ENCODE data around the gene CPO.
"Not testable (repeated sequence)": the region's sequence is repeated elsewhere in the genome, so short reads cannot be mapped to it uniquely, and the experiment has no call there.

The CPO gene

DNA sequence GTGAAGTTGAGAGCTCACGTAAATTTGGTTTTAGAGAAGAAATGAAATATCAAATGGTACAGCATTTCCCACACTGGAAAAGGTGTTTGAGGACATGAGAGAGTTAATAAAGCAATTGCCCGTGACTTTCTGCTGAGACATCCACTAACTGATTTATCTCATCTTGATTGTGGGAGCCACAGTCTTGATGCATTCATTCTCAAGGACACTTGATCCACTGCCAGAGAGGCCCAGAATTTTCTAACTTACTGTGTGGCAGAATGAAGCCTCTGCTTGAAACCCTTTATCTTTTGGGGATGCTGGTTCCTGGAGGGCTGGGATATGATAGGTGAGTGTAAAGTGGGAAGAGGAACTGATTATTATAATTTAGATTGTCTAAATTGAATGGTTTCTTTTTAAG lies at the start of gene CPO:
CPO (plus strand) TSS at position 179 of the 400 bp plus-strand sequence; CDS start at position 261, 82 bp downstream.
- DNase-seq (ENCODE audit: low read depth in 2 of 3, low spot score in 2 of 3), result no peak

DNA sequence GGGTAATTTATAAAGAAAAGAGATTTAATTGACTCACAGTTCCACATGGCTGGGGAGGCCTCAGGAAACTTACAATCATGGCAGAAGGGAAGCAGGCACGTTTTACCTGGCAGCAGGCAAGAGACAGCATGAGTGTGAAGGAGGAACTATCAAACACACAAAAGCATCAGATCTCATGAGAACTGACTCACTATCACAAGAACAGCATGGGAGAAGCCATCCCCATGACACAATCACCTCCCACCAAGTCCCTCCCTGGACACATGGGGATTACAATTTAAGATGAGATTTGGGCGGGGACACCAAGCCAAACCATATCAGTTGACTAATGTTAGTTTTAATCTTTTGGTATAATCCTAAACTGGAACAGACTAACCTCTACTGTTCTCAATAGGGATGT lies 49.1 kb upstream of the CPO start:
- DNase-seq (ENCODE audit: low read depth in 2 of 3, low spot score in 2 of 3), result no peak

GRCh38 chr2:206890926-206891325 lies 48.4 kb upstream of the CPO start:
- DNase-seq (ENCODE audit: low read depth in 2 of 3, low spot score in 2 of 3), result no peak

DNA sequence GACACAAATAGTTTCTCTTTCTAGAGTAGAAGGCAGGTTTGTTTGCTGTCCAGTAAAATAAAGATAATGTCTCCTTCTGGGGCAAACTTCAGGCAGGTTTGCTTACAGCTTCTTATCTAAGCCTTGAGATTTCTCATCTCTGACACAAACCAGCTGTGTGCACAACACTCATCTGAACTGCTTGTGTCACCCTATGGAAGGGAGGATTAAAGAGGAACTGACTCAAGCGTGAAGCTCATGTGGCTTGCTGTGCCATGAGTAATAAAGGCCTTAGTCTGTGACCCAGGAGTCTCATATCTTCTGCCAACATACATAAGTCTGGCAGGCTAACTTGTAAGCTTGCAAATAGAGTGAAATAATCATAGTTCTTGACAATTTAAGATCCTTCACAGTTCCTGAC lies 24.2 kb upstream of the CPO start:
- DNase-seq (ENCODE audit: low read depth in 2 of 3, low spot score in 2 of 3), result no peak

DNA sequence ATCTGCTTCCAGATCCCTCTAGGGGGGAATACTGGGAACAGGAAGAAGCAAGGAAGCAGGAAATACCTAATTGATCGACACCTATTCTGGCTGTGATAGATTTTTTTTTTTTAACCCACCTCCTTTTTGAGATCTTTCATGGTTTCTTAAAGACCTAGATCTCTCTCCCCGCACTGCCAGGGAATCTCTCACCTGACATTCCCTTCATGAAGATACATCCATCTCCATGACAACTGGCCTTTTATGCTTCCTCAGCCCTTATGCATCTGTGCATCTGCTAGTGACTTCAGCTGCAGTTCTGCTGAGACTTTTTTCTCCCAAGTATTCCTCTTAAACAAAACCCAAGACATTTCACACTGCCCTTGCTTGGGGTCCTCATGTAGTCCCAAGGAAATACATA lies 21.1 kb upstream of the CPO start:
- no peak for DNase-seq (ENCODE audit: low read depth in 2 of 3, low spot score in 2 of 3)

DNA sequence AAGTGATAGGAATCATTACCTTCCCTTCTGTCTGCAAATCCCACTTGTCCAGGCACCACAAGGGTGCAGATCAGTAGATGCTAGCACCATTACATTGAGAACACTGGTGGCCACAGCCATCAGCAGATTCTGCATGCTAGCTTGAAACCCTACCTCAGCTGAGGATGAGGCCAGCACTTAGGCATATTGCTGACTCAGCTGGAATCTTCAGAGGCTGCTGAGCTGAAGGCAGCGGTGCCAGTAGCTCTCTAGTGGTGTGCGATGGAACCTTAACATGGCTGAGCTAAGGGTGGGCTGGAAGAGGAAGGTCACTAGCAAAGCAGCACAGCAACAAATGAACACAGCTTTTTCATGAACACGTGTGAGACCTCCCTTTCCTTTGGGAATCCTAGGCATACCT lies 19.0 kb upstream of the CPO start:
- no peak for DNase-seq (ENCODE audit: low read depth in 2 of 3, low spot score in 2 of 3)

- DNase-seq (ENCODE audit: low read depth in 2 of 3, low spot score in 2 of 3), result no peak
These were observed 18.4 kb upstream of the CPO start for GRCh38 chr2:206920951-206921350.

DNA sequence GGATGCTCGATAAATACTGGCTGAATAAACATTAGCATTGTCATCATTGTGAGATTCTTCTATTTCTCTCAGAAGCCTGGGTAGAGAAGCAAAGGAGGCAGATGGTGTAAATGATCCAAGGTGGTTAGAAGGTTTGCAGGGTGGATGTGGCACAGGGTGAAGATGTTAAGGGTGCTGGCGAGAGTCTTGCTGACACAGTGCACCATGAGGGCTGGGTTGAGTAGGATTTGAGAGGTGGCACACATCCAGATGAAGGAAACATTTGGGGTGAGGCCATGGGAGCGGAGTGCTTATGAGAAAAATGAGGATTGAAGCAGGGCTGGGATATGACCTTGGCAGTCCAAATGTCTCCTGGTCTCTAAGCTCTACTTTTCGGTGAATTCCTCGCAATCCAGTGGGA lies 17.8 kb upstream of the CPO start:
- no peak for DNase-seq (ENCODE audit: low read depth in 2 of 3, low spot score in 2 of 3)

DNA sequence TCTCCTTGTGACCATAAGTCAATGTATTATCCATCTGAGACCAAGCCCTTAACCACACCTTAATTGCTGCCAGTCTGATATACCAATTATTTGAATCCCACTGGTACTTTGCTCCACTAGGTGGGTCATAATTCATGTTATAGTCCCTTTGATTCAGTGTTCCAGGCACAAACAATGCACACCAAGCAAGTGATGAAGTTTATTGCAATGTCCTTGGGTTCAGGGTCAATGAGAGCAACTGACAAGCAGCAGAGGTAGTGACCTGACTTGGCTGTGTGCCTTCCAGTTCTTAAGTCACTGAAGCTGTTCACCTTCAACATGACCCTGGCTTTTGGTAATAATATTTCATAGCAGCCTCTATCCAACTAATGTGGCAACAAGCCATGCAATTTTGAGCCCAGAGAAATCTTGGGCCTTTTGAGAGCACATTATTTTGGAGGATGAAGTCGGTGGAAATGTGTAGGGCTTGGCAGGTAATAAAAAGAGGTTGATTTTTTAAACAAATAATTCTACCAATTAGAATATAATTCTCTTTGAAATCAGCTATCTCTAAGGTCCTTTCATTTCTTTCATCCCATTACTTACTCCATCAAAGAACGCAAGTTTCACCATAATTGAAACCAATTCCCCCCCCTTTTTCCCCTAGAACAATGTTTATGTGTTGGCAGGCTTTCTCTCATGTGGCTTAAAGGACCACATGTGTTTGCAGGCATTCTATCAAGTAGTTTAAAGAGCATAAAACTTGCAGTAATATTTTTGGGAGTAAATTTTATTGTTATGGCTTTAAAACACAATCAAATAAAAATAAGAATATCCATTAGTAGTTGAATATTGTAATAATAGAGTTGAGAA lies 3.1 kb upstream of the CPO start:
- no peak for DNase-seq (ENCODE audit: low read depth in 2 of 3, low spot score in 2 of 3)

DNA sequence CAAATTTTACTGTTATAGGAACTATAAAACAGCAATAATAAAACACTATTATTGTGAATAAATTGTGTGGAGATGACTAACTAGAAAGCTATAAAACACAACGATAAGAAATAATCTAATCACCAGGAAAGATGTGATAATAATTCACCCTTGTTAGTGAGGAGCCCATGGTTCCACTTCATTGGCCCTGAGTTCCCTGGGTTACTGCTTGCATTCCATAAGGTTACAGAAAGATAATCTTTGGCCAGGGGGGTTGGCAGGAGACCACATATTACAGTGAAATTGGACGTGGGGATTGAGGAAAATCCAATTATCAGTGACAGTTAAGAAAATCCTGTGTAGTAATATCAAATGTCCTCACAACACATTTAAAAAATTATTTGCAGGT lies 2.5 kb upstream of the CPO start:
- DNase-seq (ENCODE audit: low read depth in 2 of 3, low spot score in 2 of 3), result no peak

DNA sequence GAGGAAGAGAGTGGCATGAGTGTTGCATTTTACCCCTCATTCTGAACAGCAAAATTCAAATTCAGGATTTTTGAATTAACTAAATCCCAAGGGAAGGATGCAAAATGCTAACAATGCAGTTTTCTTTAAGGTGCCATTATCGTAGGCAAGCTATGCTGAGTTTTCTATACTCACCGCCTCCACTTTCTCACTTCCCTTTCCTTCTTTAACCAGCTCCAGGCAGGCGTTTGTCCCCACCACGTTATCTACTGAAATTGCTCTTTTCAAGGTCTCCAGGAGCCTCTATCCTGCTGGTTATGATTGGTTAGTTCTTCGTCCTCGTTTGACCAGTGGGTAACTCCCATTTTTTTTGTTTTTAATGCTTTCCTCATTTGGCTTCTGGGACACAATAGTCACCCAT lies 1.8 kb upstream of the CPO start:
- DNase-seq (ENCODE audit: low read depth in 2 of 3, low spot score in 2 of 3), result no peak

DNA sequence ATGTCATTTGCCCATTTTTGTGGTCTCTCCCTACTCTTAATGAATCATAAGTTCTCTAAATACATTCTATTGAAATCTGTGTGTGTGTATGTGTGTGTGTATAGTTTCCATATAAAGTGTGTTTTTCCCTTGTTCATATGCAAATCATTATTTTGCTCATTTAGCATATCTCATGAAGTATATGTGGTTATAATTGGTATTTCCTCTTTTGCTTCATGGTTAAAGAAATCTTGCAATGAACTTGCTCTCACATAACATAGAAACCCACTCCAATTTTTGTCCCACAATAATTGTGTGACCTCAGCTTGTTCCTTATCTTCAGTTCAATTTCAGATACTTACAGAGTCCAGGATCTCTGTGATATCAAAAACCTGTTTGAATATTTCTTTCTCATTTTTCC lies 1.2 kb downstream of the CPO start:
- DNase-seq (ENCODE audit: low read depth in 2 of 3, low spot score in 2 of 3), result no peak

DNA sequence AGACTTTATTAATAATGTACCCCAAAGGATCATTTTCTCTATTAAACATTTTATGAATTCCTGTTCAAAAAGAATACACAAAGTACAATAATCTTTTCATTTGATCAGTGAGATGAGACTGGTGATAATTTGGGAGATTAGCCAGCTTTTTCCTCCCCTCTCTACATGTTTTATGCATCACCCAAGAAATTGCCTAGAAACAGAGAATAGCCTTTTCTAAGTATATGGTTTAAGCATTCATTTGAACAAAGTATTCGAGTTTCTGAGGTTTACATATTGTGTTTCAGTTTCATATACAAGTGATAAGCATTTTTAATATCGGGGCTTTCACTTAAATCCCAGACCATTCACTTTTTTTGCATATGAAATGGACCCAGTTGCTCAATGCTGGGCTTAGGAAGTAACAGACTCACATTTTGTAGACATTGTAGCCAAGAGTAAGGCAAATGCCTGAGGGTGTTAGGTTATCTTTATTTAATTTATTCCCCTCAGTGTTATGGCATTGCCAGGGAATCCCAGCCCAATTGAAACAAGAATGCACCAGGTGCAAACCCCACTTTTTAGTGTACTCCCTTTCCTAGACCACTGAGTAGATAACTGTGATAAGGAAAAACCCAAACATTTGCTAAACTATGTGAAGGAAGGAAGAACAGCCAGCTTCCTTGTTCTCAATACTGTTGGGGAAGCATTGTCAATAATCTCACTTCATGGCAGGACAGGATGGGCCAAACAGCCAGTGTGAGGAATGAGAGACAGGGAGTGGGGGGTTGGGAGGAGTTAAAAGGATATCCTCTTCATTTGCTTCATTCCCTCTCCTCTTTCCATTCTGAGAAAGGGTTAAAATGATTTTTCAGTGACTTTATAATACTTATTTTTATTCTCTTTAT lies 3.5 kb downstream of the CPO start:
- no peak for DNase-seq (ENCODE audit: low read depth in 2 of 3, low spot score in 2 of 3)

DNA sequence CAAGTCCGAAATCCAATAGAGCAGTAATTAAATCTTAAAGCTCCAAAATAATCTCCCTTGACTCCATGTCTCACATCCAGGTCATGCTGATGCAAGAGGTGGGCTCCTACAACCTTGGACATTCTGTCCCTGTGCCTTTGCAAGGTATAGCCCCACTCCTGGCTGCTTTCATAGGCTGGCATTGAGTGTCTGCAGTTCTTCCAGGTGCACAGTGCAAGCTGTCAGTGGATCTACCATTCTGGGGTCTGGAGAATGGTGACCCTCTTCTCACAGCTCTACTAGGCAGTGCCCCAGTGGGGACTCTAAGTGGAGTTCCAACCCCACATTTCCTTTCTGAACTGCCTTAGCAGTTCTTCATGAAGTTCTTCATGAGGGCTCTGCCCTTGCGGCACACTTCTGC lies 14.1 kb downstream of the CPO start:
- DNase-seq (ENCODE audit: low read depth in 2 of 3, low spot score in 2 of 3), result not testable (repeated sequence)

DNA sequence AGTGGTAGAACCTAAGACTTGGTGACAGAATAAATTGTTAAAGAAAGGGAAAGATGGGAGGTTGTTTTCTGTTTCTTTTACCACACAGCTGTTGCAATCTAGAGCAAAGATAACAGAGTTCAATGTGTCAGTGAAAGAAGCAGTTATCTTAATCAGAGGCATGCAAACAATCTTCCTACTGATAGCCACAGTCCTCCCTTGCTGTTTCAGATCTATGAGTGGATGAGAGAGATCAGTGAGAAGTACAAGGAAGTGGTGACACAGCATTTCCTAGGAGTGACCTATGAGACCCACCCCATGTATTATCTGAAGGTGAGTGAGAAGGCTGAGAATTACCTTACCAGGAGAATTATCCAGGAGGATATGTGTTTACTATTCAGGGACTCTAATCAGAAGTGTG lies 15.9 kb downstream of the CPO start:
- no peak for DNase-seq (ENCODE audit: low read depth in 2 of 3, low spot score in 2 of 3)

- DNase-seq (ENCODE audit: low read depth in 2 of 3, low spot score in 2 of 3), result no peak
These were observed 18.9 kb downstream of the CPO start for GRCh38 chr2:206958261-206958660.

DNA sequence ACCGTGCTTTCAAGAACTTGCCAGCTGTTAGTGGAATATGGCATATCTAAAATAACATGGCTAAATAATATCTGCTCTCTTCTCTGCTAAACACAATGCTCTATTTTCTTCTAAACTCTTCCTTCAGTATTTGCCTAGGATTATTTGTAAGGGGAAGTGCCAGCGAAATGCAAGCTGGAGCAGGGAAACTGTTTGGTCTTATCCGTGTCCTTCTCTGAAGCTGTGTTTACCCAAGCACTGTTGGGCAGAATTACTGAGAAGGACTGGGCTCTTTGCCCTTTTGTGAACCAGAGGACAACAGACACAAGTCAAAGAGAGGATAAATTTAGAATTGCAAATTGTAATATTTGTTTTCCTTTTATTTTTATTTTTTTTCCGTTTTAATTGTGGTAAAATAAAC lies 23.6 kb downstream of the CPO start:
- DNase-seq (ENCODE audit: low read depth in 2 of 3, low spot score in 2 of 3), result no peak

DNA sequence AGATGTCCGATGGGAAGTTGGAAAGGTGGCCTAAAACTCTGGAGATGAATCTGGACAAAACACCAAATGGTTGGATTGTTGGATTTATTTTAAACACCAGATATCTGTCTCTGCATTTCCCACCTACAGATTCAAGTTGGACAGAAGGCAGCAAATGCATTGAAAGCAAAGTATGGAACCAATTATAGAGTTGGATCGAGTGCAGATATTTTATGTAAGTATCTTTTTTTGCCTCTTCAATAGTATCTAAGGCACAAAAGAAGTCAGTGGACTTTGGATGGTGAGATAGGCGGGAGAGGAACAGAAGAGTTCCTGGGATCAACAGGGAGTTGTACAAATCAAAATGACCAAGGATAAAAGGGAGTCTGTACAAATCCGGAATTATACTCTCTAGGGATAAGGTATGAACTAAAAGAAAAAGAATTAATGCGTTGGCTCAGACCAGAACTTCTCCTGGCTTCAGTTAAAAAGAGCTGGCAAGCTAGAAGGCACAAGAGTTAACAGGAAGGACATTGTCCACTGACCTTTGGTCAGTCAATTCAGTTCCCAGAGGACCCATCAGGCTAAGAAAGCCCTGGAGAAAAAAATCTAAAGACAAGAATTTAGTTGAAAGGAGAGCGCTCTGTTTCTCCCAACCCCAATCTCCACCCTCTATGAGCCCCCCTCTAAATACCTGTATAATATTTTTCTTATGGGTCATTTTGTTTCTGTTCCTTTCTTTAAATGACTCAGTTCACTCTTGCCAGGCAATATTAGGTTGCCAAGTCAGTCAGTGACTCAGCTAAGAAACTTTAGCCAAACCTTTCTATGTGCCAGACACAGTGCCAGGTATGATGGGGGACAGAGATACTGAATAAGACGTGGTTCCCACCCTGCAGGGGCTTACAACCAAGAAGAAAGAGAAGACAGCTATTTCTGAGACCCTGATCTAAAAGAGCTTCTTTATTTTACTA lies 29.1 kb downstream of the CPO start:
- DNase-seq (ENCODE audit: low read depth in 2 of 3, low spot score in 2 of 3), result no peak

DNA sequence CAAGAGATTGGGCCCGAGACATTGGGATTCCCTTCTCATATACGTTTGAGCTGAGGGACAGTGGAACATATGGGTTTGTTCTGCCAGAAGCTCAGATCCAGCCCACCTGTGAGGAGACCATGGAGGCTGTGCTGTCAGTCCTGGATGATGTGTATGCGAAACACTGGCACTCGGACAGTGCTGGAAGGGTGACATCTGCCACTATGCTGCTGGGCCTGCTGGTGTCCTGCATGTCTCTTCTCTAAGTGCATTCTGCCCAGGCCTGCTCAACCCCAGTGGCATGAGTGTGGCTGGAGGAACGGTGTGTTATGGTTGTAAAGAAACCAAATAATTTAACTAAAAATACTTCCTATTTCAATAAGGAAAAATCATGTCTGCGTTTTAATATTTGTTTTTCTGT lies 29.9 kb downstream of the CPO start:
- no peak for DNase-seq (ENCODE audit: low read depth in 2 of 3, low spot score in 2 of 3)

GRCh38 chr2:206970589-206971360 lies 31.5 kb downstream of the CPO start:
- DNase-seq (ENCODE audit: low read depth in 2 of 3, low spot score in 2 of 3), result no peak
